ENCODE data around the gene EIF4A2. TPM values are rescaled to one million over a fixed set of nuclear protein-coding genes. Genes with fewer than 3 reads are reported as not detected.

The EIF4A2 gene
- total RNA-seq, 1 experiment from 2014 or later = 435 TPM

GRCh38 chr3:186828340-186828739 is 45.0 kb downstream of the EIF4A2 start:
- Histone ChIP-seq H3K4me3 (ENCODE audit: low read depth, low read length, poor library complexity, severe bottlenecking) (no peak overlapping the region), H3K4me1 (ENCODE audit: insufficient read depth, low read length, poor library complexity, severe bottlenecking) (peaks cover 14% of the 10 kb centered on the region), H3K36me3 (ENCODE audit: insufficient read depth, low read length, poor library complexity, severe bottlenecking) (no peaks in the 10 kb centered on the region), H3K27ac (ENCODE audit: low read depth, low read length, poor library complexity, severe bottlenecking) (no peak overlapping the region), H3K9me3 (ENCODE audit: low read depth, low read length, poor library complexity, severe bottlenecking) (no peaks in the 10 kb centered on the region), H3K27me3 (replicated peaks; ENCODE audit: insufficient read depth, low read depth, low read length, poor library complexity) (peaks cover 50% of the 10 kb centered on the region)
- BruUV-seq (replicated peaks) = no TSS peak
- ChIA-PET CTCF (interaction anchor here (1.7 kb wide), 1 partner anchor 21 kb away, joined by 6 read pairs; no protein-coding TSS in a partner anchor), POLR2A (ENCODE audit: low non-redundant PET) (interaction anchor here (0.5 kb wide), 1 partner anchor 41 kb away, joined by 3 read pairs; no protein-coding TSS in a partner anchor)
- TF ChIP-seq CTCF (conservative IDR thresholded peaks at IDR 0.05; ENCODE audit: low read depth, low read length) (no peak), EZH2 (IDR thresholded peaks at IDR 0.05; ENCODE audit: borderline replicate concordance, low read depth, low read length, poor library complexity, severe bottlenecking) (no peak)
- no peak for DNase-seq (ENCODE audit: low spot score)
- intact Hi-C loops (cut with micrococcal nuclease; ENCODE audit: unreplicated experiment) = no loop called here

- POLR2A ChIA-PET (ENCODE audit: low non-redundant PET) = no interaction called here
- BruUV-seq (replicated peaks) = no TSS peak
- no peaks in the 10 kb centered on the region for H3K4me1 ChIP-seq (ENCODE audit: insufficient read depth, low read length, poor library complexity, severe bottlenecking)
- H3K4me3 ChIP-seq (ENCODE audit: low read depth, low read length, poor library complexity, severe bottlenecking) = no peak overlapping the region
- H3K27me3 ChIP-seq (replicated peaks; ENCODE audit: insufficient read depth, low read depth, low read length, poor library complexity) = peaks cover 50% of the 10 kb centered on the region
- CTCF ChIA-PET = no interaction called here
- no peaks in the 10 kb centered on the region for H3K36me3 ChIP-seq (ENCODE audit: insufficient read depth, low read length, poor library complexity, severe bottlenecking)
- DNase-seq (ENCODE audit: low spot score) = no peak
- intact Hi-C loops (cut with micrococcal nuclease; ENCODE audit: unreplicated experiment) = no loop called here
- no peaks in the 10 kb centered on the region for H3K9me3 ChIP-seq (ENCODE audit: low read depth, low read length, poor library complexity, severe bottlenecking)
- H3K27ac ChIP-seq (ENCODE audit: low read depth, low read length, poor library complexity, severe bottlenecking) = no peak overlapping the region
- TF ChIP-seq EZH2 (IDR thresholded peaks at IDR 0.05; ENCODE audit: borderline replicate concordance, low read depth, low read length, poor library complexity, severe bottlenecking) = no peak
- no peak for TF ChIP-seq CTCF (conservative IDR thresholded peaks at IDR 0.05; ENCODE audit: low read depth, low read length)
Observed at GRCh38 chr3:186831798-186832197, 48.4 kb downstream of the EIF4A2 start.

- intact Hi-C loops (cut with micrococcal nuclease; ENCODE audit: unreplicated experiment) = no loop called here
- no peaks in the 10 kb centered on the region for H3K9me3 ChIP-seq (ENCODE audit: low read depth, low read length, poor library complexity, severe bottlenecking)
- H3K4me3 ChIP-seq (ENCODE audit: low read depth, low read length, poor library complexity, severe bottlenecking) = no peak overlapping the region
- ChIA-PET CTCF (no interaction called here), POLR2A (ENCODE audit: low non-redundant PET) (no interaction called here)
- no peak overlapping the region for H3K27ac ChIP-seq (ENCODE audit: low read depth, low read length, poor library complexity, severe bottlenecking)
- peaks cover 50% of the 10 kb centered on the region for H3K27me3 ChIP-seq (replicated peaks; ENCODE audit: insufficient read depth, low read depth, low read length, poor library complexity)
- H3K4me1 ChIP-seq (ENCODE audit: insufficient read depth, low read length, poor library complexity, severe bottlenecking) = no peaks in the 10 kb centered on the region
- DNase-seq (ENCODE audit: low spot score) = no peak
- no TSS peak for BruUV-seq (replicated peaks)
- H3K36me3 ChIP-seq (ENCODE audit: insufficient read depth, low read length, poor library complexity, severe bottlenecking) = no peaks in the 10 kb centered on the region
- TF ChIP-seq EZH2 (IDR thresholded peaks at IDR 0.05; ENCODE audit: borderline replicate concordance, low read depth, low read length, poor library complexity, severe bottlenecking) (no peak), CTCF (conservative IDR thresholded peaks at IDR 0.05; ENCODE audit: low read depth, low read length) (no peak)
Observed at GRCh38 chr3:186832276-186832675, 48.9 kb downstream of the EIF4A2 start.

Small RNAs within 50 kb of the gene (microRNA-seq; reads per million reads assigned to microRNA genes)
- gene MIR1248 = 17.3 reads per million, percentile 40 among the genes with 10 or more reads in this experiment

Other genes with a start within 250 kb of the EIF4A2 start
- gene CRYGS, start 239.2 kb upstream of the EIF4A2 start, total RNA-seq (2021) = 3.6 and 3.9 TPM in 2 replicates
- 19.4 and 20.1 TPM in 2 replicates for gene TBCCD1, start 216.2 kb upstream of the EIF4A2 start, total RNA-seq (2021)
- 94.1 and 103 TPM in 2 replicates for gene DNAJB11, start 212.9 kb upstream of the EIF4A2 start, total RNA-seq (2021)
- 3.2 and 4.9 TPM in 2 replicates for gene AHSG, start 170.5 kb upstream of the EIF4A2 start, total RNA-seq (2021)
- gene FETUB, start 143.2 kb upstream of the EIF4A2 start, total RNA-seq (2021) = not detected in 2 replicates
- not detected in 2 replicates for gene HRG, start 117.6 kb upstream of the EIF4A2 start, total RNA-seq (2021)
- not detected in 2 replicates for gene KNG1, start 66.2 kb upstream of the EIF4A2 start, total RNA-seq (2021)
- 116 and 120 TPM in 2 replicates for gene RFC4, start 22.9 kb downstream of the EIF4A2 start, total RNA-seq (2021)
- not detected in 2 replicates for gene ADIPOQ, start 59.1 kb downstream of the EIF4A2 start, total RNA-seq (2021)
- 74.2 and 78.3 TPM in 2 replicates for gene ST6GAL1, start 146.9 kb downstream of the EIF4A2 start, total RNA-seq (2021)